ENCODE measurements around the gene COX5B.
"Not testable (repeated sequence)": the region's sequence is repeated elsewhere in the genome, so short reads cannot be mapped to it uniquely, and the experiment has no call there.

Gene COX5B

DNA sequence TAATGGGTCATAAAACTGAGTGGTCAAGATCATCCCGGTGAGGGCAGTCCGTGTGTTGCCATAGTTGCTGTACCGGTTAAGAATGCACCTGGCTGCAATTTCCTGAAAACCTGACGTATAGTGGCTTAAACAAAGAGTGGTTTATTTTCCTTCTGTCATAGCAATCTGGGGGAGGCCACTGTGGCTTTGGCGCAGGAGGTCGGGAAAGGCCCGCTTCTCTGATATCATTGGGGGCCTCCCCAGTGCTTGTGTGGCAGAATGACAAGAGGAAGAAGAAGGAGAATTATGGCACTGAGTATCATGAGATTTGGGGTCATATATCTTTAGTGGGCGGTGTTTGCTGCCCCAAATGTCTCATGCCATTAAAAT lies 28.0 kb downstream of the COX5B start:
- peak; percentile 89 to 94 (median 91) for DNase-seq

DNA sequence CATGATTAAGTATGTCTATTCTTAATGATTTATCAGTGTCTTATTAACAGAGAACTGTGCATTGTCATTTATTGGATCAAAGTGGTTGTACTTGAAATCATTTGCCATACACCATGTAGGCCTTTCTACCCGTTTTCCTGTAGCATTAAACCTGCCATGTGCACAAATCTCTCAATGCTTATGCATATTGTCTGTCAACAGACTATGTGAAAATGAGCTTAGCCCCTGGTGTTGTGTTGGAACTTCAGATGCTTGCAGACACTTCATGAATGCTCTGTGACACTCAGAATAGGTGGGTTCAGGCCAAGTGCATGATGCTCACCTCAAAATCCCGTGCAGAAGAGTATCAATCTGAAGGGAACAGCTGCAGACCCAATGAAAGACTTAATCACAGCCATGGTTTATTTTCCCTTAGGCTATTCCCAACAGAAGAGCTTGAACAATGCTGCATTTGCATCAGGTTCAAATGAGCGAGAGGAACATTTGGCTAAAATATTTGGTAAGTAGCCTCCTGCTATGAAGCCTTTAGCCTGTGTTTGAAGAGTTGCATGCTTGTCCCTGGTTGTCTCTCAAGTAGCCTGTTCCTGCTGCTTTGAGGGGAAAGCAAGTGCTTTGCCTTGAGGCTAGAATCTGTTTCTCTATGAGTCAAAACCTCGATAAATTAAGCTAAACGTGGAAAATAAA lies 29.7 kb downstream of the COX5B start:
- DNase-seq: no peak

DNA sequence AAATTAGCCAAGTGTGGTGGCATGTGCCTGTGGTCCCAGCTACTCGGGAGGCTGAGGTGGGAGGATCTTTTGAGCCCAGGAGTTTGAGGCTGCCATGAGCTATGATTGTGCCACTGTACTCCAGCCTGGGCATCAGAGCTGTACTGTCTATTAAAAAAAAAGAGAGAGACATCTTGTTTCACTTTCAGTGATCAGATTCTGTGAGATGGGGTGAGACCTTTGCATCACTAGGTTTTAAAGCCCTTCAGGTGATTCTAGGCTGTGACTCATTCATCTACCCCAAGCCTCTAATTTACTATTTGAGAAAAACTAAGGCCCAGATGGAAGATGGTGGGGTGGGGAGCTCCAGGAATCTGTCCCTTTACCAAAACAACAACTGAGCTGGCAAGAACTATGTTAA lies 30.8 kb downstream of the COX5B start:
- no peak for DNase-seq

DNA sequence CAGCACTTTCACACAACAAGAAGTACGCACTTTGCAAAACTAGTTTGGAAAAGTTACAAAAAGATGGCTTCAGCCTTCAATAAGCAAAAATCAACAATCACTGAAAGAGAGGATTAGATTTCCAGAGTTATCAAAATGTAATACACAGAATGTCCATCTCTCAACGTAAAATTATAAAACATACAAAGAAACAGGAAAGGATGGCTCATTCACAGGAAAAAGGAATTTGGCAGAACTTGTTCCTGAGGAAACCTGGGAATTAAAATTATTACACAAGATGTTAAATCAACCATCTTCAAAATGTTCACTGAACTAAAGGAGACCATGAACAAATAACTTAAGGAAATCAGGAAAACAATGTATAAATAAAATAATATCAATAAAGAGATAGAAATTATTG lies 31.6 kb downstream of the COX5B start:
- DNase-seq: no peak

DNA sequence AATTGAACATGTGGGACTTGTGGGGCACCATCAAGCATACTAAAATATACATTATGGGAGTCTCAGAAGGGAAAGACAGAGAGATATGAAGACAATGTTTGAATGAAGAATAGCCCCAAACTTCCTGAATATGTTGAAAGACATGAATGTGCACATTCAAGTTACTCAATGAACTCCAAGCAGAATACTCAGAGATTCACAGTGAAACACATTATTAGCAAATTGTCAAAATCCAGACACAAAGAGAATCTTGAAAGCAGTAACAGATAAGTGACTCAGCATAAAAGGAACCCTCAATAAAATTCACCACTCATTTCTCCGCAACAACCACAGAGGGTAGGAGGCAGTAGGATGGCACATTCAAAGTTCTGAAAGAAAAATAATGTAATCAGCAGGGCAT lies 32.4 kb downstream of the COX5B start:
- DNase-seq: peak; percentile 27 to 69 (median 67)

DNA sequence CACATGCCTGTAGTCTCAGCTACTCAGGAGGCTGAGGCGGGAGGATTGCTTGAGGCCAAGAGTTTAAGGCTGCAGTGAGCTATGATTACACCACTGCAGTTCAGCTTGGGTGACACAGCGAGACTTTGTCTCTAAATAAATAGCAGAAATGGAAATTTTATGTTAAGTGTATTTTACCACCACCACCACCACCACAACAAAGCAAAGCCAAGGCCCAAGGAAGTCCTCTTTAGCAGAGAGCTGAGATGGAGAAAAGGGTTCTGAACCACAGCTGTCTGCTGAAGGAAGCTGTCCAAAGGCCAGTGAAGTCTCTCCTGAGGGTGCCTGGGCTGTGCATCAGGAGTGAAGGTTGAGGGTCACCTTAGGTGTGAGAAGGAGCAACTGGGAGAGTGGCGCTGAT lies 41.4 kb downstream of the COX5B start:
- not testable (repeated sequence) for DNase-seq

DNA sequence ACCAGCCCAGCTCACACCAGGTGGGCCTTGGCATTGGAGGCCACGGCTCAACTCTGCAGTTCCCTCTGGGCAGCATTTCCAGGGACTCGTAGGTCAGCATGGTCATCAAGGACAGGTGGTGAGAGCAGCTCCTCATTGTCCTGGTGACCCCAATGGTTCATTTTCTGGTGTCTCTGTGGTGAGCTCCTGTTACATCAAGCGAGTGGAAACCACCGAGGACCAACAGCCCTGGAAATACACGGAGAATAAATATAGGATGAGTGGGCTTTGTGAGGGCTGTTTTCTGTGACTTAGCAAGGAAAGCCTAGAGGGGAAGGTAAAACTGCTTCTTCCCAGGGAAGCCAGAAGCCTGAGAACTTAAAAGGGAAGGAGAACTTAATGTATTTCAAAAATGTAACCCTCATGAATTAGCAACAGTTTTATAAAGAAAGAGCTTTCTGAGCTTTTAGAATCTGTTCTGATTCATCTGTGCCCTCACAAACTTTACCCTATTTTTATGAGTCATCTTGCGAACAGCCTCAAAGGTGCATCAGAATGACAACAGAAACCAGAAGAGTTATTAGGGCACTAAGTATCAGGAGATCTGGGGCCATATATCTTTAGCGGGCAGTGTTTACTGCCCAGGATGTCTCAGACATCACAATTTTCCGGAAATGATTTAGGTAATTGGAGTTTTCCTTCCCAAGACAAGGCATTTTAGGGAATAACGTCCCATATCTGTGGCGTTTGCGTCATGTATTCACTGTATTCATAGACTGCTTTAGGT lies 42.4 kb downstream of the COX5B start:
- DNase-seq: peak in 1 of 3 donors; percentile 14

DNA sequence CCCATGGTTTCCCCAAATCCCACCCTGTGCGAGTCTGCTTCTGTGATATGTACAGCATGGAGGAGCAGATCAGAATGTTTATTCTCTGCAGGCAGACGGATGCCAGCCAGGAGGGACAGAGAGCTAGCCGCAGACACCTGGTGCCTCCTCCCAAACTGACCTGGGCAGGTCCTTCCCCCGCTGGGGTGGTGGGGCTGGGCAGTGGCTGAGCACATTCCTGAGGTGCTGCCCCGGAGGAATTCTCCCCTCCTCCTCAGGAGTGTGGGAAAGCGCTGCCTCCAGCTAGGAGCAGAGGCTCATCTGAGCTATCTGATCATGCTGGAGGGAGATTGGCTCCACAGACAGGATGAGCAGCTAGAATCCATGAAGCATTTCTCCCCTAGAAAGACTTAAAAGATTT lies 45.3 kb downstream of the COX5B start:
- DNase-seq: no peak

DNA sequence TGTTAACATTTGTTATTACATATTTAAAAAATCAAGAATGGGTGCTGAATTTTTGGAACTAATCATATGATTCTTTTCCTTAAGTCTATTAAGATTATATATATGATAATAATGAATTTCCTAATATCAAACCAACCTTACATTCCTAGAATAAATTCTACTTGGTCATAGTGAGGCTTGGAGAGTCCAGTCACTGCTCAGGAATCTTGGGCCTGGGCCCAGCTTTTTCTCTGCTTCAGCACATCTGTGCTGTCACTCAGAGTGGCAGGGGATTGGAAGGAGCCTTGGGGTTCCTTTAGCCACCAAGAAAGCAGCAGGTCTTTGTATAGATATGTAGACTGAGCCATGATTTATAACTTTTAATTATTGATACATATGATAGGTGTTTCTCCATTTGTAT lies 47.6 kb downstream of the COX5B start:
- DNase-seq: no peak

DNA sequence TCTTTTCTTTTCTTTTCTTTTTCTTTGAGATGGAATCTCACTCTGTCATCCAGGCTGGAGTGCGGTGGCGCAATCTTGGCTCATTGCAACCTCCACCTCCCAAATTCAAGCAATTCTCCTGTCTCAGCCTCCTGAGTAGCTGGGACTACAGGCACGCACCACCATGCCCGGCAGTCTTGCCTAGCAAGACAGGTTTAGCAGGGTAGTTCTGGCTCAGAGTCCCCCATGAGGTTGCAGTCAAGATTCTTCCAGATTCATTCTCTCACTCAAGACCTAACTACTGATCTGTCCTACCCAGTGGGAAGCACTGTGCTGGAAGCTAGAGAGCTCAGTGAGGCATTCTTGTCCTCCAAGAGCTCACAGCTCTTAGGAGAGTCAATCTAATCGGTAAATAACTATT lies 49.9 kb downstream of the COX5B start:
- DNase-seq: no peak

DNA sequence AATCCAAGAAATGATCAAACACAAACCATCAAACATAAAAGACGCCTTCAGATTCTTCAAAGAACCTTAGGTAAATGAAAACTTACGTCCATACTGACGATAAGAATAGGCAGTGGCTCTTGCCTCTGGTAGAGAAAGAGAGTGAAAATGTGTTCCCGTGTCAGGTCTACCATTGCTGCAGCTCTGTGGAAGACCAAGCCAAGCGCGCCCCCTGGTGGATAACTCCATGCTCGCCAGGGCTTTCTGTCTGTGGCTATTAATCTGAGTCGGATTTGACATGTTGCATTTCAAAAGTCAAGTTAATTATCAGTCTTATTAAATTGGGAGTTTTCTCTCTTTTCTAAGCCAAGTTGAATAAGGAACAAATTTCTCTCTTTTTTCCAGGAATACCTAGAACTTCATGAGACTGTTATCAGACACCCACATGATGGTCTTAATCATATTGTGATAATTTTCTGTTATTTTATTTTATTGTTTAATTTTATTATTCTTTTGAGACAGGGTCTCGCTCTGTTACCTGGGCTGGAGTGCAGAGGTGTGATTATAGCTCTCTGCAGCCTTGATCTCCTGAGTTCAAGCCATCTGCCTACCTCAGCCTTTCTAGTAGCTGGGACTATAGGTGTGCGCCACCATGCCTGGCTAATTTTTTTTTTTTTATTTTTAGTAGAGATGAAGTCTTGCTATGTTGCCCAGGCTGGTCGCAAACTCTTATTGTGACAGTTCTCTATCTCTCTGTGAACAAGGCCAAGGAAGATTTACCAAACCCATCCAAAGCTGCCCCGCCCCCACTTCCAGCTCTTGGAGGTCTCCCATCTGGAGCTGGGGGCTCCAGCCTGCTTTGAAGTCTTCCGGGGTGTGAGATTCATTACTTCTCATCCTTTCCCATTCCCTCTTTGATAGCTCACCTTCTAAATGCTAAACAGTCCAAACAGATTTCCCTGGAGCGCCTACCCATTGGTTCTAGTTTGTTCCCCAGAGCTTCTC lies 51.7 kb downstream of the COX5B start:
- DNase-seq: peak; percentile 90 to 95 (median 94)

All from suppressor macrophage treated with lipopolysaccharide for 1 hour (primary cell).